Lower leg skin (tissue), 3 donors: ENCODE data around the gene SLC5A2.

Source experiments
- CTCF ChIP-seq, 3 donors: fragments of 450-650 bp; IDR thresholded peaks; one replicate each; pipeline ENCODE4 v1.5.1; 2016; ENCODE audit warnings: antibody characterized with exemption in 3 of 3, mild to moderate bottlenecking in 3 of 3, moderate library complexity in 2 of 3
- POLR2A ChIP-seq, 2 donors: fragments of 450-650 bp; IDR thresholded peaks; one replicate each; pipeline ENCODE4 v1.6.1; 2016 to 2017; ENCODE audit warnings: antibody characterized with exemption in 2 of 2, mild to moderate bottlenecking in 1 of 2, moderate library complexity in 1 of 2

GRCh38 chr16:31487720-31488467 lies 5.0 kb downstream of the SLC5A2 start:
- TF ChIP-seq CTCF (IDR thresholded peaks at IDR 0.05) (no peak), POLR2A (IDR thresholded peaks at IDR 0.05) (no peak)
